Measurements from ENCODE around the gene EPS15. TPM values are rescaled to one million over a fixed set of nuclear protein-coding genes. Genes with fewer than 3 reads are reported as not detected.
A peak's percentile ranks its signal among the peaks of the same experiment; 100 is the strongest.

Gene EPS15
- total and polyA plus RNA-seq, 9 of the 15 experiments (the other 6 are each of a cell fraction or from before 2014, with no cell fraction given): 23.1 to 69.0 (median 41.7) TPM

- TF ChIP-seq KDM2B (CRISPR knock-in tag; IDR thresholded peaks at IDR 0.05) (no peak), ILK (tag; IDR thresholded peaks at IDR 0.05; ENCODE audit: borderline replicate concordance, low read depth) (no peak), TAL1 (IDR thresholded peaks at IDR 0.05) (no peak), XRCC5 (IDR thresholded peaks at IDR 0.05; ENCODE audit: low read depth, low read length) (no peak), TAF9B (IDR thresholded peaks at IDR 0.05; ENCODE audit: partially characterized antibody) (peak; percentile 3), NELFE (IDR thresholded peaks at IDR 0.05; ENCODE audit: insufficient read depth, insufficient read length) (no peak), MLLT1 (IDR thresholded peaks at IDR 0.05) (peak in 1 of 2 experiments; percentile 34; a peak in 1 of 4 replicates), SRF (CRISPR knock-in tag; IDR thresholded peaks at IDR 0.05) (no peak), MTF1 (CRISPR knock-in tag; IDR thresholded peaks at IDR 0.05; ENCODE audit: borderline replicate concordance) (no peak), STAT5B (CRISPR knock-in tag; IDR thresholded peaks at IDR 0.05) (no peak), RBM39 (optimal IDR thresholded peaks at IDR 0.05; ENCODE audit: low read depth, low read length) (no peak), NFXL1 (CRISPR knock-in tag; IDR thresholded peaks at IDR 0.05) (no peak), HBP1 (CRISPR knock-in tag; IDR thresholded peaks at IDR 0.05) (no peak), ZNF584 (CRISPR knock-in tag; IDR thresholded peaks at IDR 0.05; ENCODE audit: low read depth) (0 out of 2 replicates have a peak, but pooled peaks have one; percentile 50), ZNF609 (CRISPR knock-in tag; IDR thresholded peaks at IDR 0.05; ENCODE audit: borderline replicate concordance) (no peak), ELF1 (tag; IDR thresholded peaks at IDR 0.05) (peak; percentile 27; the same call in 1 of the 2 replicates), HMBOX1 (IDR thresholded peaks at IDR 0.05) (no peak), IRF1 (CRISPR knock-in tag; IDR thresholded peaks at IDR 0.05; ENCODE audit: borderline replicate concordance) (no peak)
Observed at GRCh38 chr1:51422367-51423072, 96.5 kb downstream of the EPS15 start (continued).

All from K562 (cell line).